ENCODE results near the gene SARS2. TPM values are rescaled to one million over a fixed set of nuclear protein-coding genes. Genes with fewer than 3 reads are reported as not detected.

The SARS2 gene
- total and polyA plus RNA-seq, 9 donors: 5.0 to 20.6 (median 18.0) TPM

- Histone ChIP-seq H3K27ac (no peak overlapping the region), H3K27me3 (no peaks in the 10 kb centered on the region), H3K4me3 (no peak overlapping the region), H3K36me3 (no peaks in the 10 kb centered on the region), H3K9me3 (no peaks in the 10 kb centered on the region), H3K4me1 (ENCODE audit: insufficient read depth) (no peaks in the 10 kb centered on the region)
- intact Hi-C loops (cut with DNase I): no loop called here
- TF ChIP-seq EP300 (IDR thresholded peaks at IDR 0.05) (no peak), POLR2A (IDR thresholded peaks at IDR 0.05) (no peak), CTCF (IDR thresholded peaks at IDR 0.05) (no peak)
- 91 to 94% (median 92%) methylated on average over 19 of the region's 19 CpGs for WGBS, 3 donors
- DNase-seq: no peak
These were observed 50.3 kb downstream of the SARS2 start for GRCh38 chr19:38880076-38880881.

- TF ChIP-seq EP300 (IDR thresholded peaks at IDR 0.05) (no peak), POLR2A (IDR thresholded peaks at IDR 0.05) (no peak), CTCF (IDR thresholded peaks at IDR 0.05) (no peak)
- H3K27me3 ChIP-seq: no peaks in the 10 kb centered on the region
- no peaks in the 10 kb centered on the region for H3K9me3 ChIP-seq
- H3K36me3 ChIP-seq: no peaks in the 10 kb centered on the region
- no peaks in the 10 kb centered on the region for H3K4me1 ChIP-seq (ENCODE audit: insufficient read depth)
- no peak overlapping the region for H3K27ac ChIP-seq
- intact Hi-C loops (cut with DNase I): no loop called here
- H3K4me3 ChIP-seq: no peak overlapping the region
- no peak for DNase-seq
- WGBS, 3 donors: 83 to 88% (median 86%) methylated on average over 11 of the region's 11 CpGs
These were observed 51.2 kb downstream of the SARS2 start for GRCh38 chr19:38879400-38879751.

- intact Hi-C loops (cut with DNase I): no loop called here
- no peaks in the 10 kb centered on the region for H3K9me3 ChIP-seq
- H3K27me3 ChIP-seq: no peaks in the 10 kb centered on the region
- H3K4me1 ChIP-seq (ENCODE audit: insufficient read depth): no peaks in the 10 kb centered on the region
- no peaks in the 10 kb centered on the region for H3K36me3 ChIP-seq
- DNase-seq: no peak
- 75 to 83% (median 81%) methylated on average over 16 of the region's 16 CpGs for WGBS, 3 donors
- no peak overlapping the region for H3K4me3 ChIP-seq
- H3K27ac ChIP-seq: no peak overlapping the region
- no peak for TF ChIP-seq POLR2A (IDR thresholded peaks at IDR 0.05)
- TF ChIP-seq EP300 (IDR thresholded peaks at IDR 0.05): no peak
- TF ChIP-seq CTCF (IDR thresholded peaks at IDR 0.05): no peak
These were observed 51.8 kb downstream of the SARS2 start for GRCh38 chr19:38878575-38879399.

- no peak for DNase-seq
- no peaks in the 10 kb centered on the region for H3K4me1 ChIP-seq (ENCODE audit: insufficient read depth)
- H3K4me3 ChIP-seq: no peak within 1 kb of the TSS
- H3K9me3 ChIP-seq: no peaks in the 10 kb centered on the region
- TF ChIP-seq EP300 (IDR thresholded peaks at IDR 0.05) (no peak), POLR2A (IDR thresholded peaks at IDR 0.05) (no peak), CTCF (IDR thresholded peaks at IDR 0.05) (no peak)
- no peaks in the 10 kb centered on the region for H3K36me3 ChIP-seq
- H3K27me3 ChIP-seq: no peaks in the 10 kb centered on the region
- intact Hi-C loops (cut with DNase I): no loop called here
- H3K27ac ChIP-seq: no peak within 1 kb of the TSS
- 61 to 66% (median 63%) methylated on average over 11 of the region's 11 CpGs for WGBS, 3 donors
These were observed 52.6 kb downstream of the SARS2 start, which contains the start of gene RINL for GRCh38 chr19:38877781-38878574. TSS of gene RINL (minus strand) at chr19:38878275. CDS start at chr19:38876742, 1,533 bp downstream.

All from ovary (tissue), 9 donors.